CD14-positive monocyte (primary cell): ENCODE results near the gene PLCB2. TPM values are rescaled to one million over a fixed set of nuclear protein-coding genes. Genes with fewer than 3 reads are reported as not detected.
A peak's percentile ranks its signal among the peaks of the same experiment; 100 is the strongest.

Experiments
- DNase-seq, 3 donors: peaks; one replicate each; pipeline ENCODE4 v3.0.0-alpha.2; 2011 to 2022
- H2AFZ ChIP-seq: 2 replicates; pipeline ENCODE4 v1.6.0; 2012; ENCODE audit warnings: mild to moderate bottlenecking, low read depth, low read length, inconsistent platforms; ENCODE audit not compliant: insufficient read depth, poor library complexity, severe bottlenecking
- H3K27ac ChIP-seq, 2 donors: 1 replicate in 1 of 2; 2 replicates in 1 of 2; pipeline ENCODE4 v1.5.1; 2012 to 2013; ENCODE audit warnings: low read length in 2 of 2, control low read depth in 1 of 2, inconsistent platforms in 1 of 2, low read depth in 1 of 2, mild to moderate bottlenecking in 1 of 2
- H3K27me3 ChIP-seq, 2 donors: one replicate each; pipeline versions ENCODE4 v1.6.0 to v1.6.1; 2011 to 2013; ENCODE audit warnings: low read length in 2 of 2; ENCODE audit not compliant: control insufficient read depth in 2 of 2, insufficient read depth in 2 of 2
- H3K36me3 ChIP-seq, 2 donors: replicated peaks in 1 of 2; 1 replicate in 1 of 2; 2 replicates in 1 of 2; pipeline versions ENCODE4 v1.5.1 to v1.6.1; 2012 to 2013; ENCODE audit warnings: low read length in 2 of 2, control low read depth in 1 of 2, inconsistent platforms in 1 of 2, mild to moderate bottlenecking in 1 of 2; ENCODE audit not compliant: insufficient read depth in 2 of 2, control insufficient read depth in 1 of 2
- H3K4me1 ChIP-seq, 2 donors: 1 replicate in 1 of 2; 2 replicates in 1 of 2; pipeline versions ENCODE4 v1.5.1 to v1.6.1; 2012 to 2013; ENCODE audit warnings: low read length in 2 of 2, control low read depth in 1 of 2, inconsistent platforms in 1 of 2, mild to moderate bottlenecking in 1 of 2, moderate library complexity in 1 of 2; ENCODE audit not compliant: insufficient read depth in 2 of 2, control insufficient read depth in 1 of 2
- H3K4me2 ChIP-seq: replicated peaks from 2 replicates; pipeline ENCODE3; 2012; ENCODE audit warnings: low read length, moderate library complexity, mild to moderate bottlenecking; ENCODE audit not compliant: poor library complexity, severe bottlenecking; ENCODE audit errors: extremely low read depth
- H3K4me3 ChIP-seq, 3 experiments: fragments of 200-600 bp in 1 of 3; sonication (generic) in 1 of 3; replicated peaks in 1 of 3; 1 replicate in 2 of 3; 2 replicates in 1 of 3; pipeline ENCODE4 v1.5.1; 2011 to 2013; ENCODE audit warnings: low read length in 3 of 3, mild to moderate bottlenecking in 3 of 3, control low read depth in 2 of 3, low read depth in 2 of 3, inconsistent platforms in 1 of 3, moderate library complexity in 1 of 3
- H3K79me2 ChIP-seq: 2 replicates; pipeline ENCODE4 v1.6.0; 2012; ENCODE audit warnings: mild to moderate bottlenecking, control low read depth, inconsistent platforms, low read length, moderate library complexity; ENCODE audit not compliant: insufficient read depth
- H3K9ac ChIP-seq: 2 replicates; pipeline ENCODE4 v1.6.0; 2017; ENCODE audit warnings: low read length, mild to moderate bottlenecking; ENCODE audit not compliant: insufficient read depth, poor library complexity, severe bottlenecking
- H3K9me3 ChIP-seq, 2 donors: replicated peaks in 1 of 2; 1 replicate in 1 of 2; 2 replicates in 1 of 2; pipeline versions ENCODE4 v1.5.1 to v1.6.1; 2012 to 2013; ENCODE audit warnings: low read length in 2 of 2, control low read depth in 1 of 2; ENCODE audit not compliant: control insufficient read depth in 1 of 2, insufficient read depth in 1 of 2
- H4K20me1 ChIP-seq: 2 replicates; pipeline ENCODE4 v1.6.0; 2012; ENCODE audit warnings: mild to moderate bottlenecking, low read length, control low read depth, moderate library complexity; ENCODE audit not compliant: insufficient read depth
- H3K27ac Mint-ChIP-seq, 7 donors: one replicate each; pipeline ENCODE4 v1.8.0; 2020; ENCODE audit warnings: mild to moderate bottlenecking in 7 of 7, mixed read lengths in 7 of 7, moderate library complexity in 6 of 7, inconsistent platforms in 2 of 7
- H3K27me3 Mint-ChIP-seq, 3 donors: one replicate each; pipeline ENCODE4 v1.8.0; 2021 to 2022; ENCODE audit warnings: low read depth in 3 of 3, mild to moderate bottlenecking in 3 of 3, mixed read lengths in 3 of 3, moderate library complexity in 3 of 3, inconsistent platforms in 1 of 3
- H3K36me3 Mint-ChIP-seq, 2 donors: one replicate each; pipeline ENCODE4 v1.8.0; 2020; ENCODE audit warnings: mixed read lengths in 2 of 2, inconsistent platforms in 1 of 2, mild to moderate bottlenecking in 1 of 2
- H3K4me1 Mint-ChIP-seq: one replicate; pipeline ENCODE4 v1.8.0; 2020; ENCODE audit warnings: mild to moderate bottlenecking, mixed read lengths
- H3K4me3 Mint-ChIP-seq, 2 donors: one replicate each; pipeline ENCODE4 v1.8.0; 2020; ENCODE audit warnings: mild to moderate bottlenecking in 2 of 2, mixed read lengths in 2 of 2, moderate library complexity in 1 of 2
- H3K9me3 Mint-ChIP-seq, 7 donors: one replicate each; pipeline ENCODE4 v1.8.0; 2020 to 2022; ENCODE audit warnings: mixed read lengths in 7 of 7, mild to moderate bottlenecking in 6 of 7, moderate library complexity in 6 of 7, inconsistent platforms in 2 of 7
- CTCF ChIP-seq: fragments of 200-600 bp; IDR thresholded peaks from one replicate; pipeline ENCODE4 v1.8.0; 2022; ENCODE audit warnings: antibody characterized with exemption, mild to moderate bottlenecking
- WGBS: methylation state at CpG from one replicate; pipeline ENCODE4 v1.1.5; 2013; ENCODE audit warnings: missing lambda C conversion rate; ENCODE audit not compliant: insufficient coverage; 5-methylcytosine and 5-hydroxymethylcytosine counted together
- intact Hi-C, 2 donors: fragments of 100-400 bp; cut with micrococcal nuclease; formaldehyde crosslinking; loops; one replicate each; pipeline versions ENCODE4 v1.15.0 to v1.15.1; 2023
- polyA plus RNA-seq, 3 donors: library from polyadenylated mRNA; depleted of rRNA in 1 of 3; unstranded in 2 of 3; stranded (reverse) in 1 of 3; fragments of 300-500 nt in 2 of 3; fragments of >200 nt in 1 of 3; fragmentation: Illumina TruSeq in 2 of 3; gene quantifications; 1 replicate in 2 of 3; 2 replicates in 1 of 3; pipeline ENCODE4 v1.2.3, GENCODE V29; 2012 to 2021

Gene PLCB2
- polyA plus RNA-seq, 3 donors = 56.5 to 1,191 (median 74.5) TPM

GRCh38 chr15:40281057-40281800 is 26.5 kb downstream of the PLCB2 start:
- Histone ChIP-seq H3K9me3 (no peaks in the 10 kb centered on the region), H3K9ac (no peak overlapping the region), H3K27me3 (peaks cover 9 to 33% of the 10 kb centered on the region in 2 donors), H3K4me2 (peak overlapping the region; percentile 97), H2AFZ (no peak overlapping the region), H3K79me2 (no peaks in the 10 kb centered on the region), H4K20me1 (peaks cover 31% of the 10 kb centered on the region), H3K36me3 (peaks cover under 1 to 15% of the 10 kb centered on the region in 2 donors), H3K4me3 (peak overlapping the region in 1 of 3 experiments; percentile 82), H3K27ac (no peak overlapping the region), H3K4me1 (peaks cover 60 to 81% of the 10 kb centered on the region in 2 donors)
- no peak for TF ChIP-seq CTCF
- Mint-ChIP-seq H3K4me3 (peak overlapping the region; percentile 41 to 82), H3K9me3 (peaks cover 0 to 10% (median 0%) of the 10 kb centered on the region in 7 donors), H3K27me3 (peaks cover 36 to 60% (median 48%) of the 10 kb centered on the region in 3 donors), H3K27ac (peak overlapping the region in 1 of 7 donors; percentile 71), H3K4me1 (peaks cover 57% of the 10 kb centered on the region), H3K36me3 (peaks cover 12 to 25% of the 10 kb centered on the region in 2 donors)
- intact Hi-C loops = loop anchor here in 1 of 2 donors (5.0 kb wide), 1 partner anchor 56 kb away; no protein-coding TSS in a partner anchor
- WGBS = 92% methylated on average over 42 of the region's 43 CpGs
- DNase-seq = no peak

- H3K9me3 Mint-ChIP-seq = peaks cover 0 to 10% (median 0%) of the 10 kb centered on the region in 7 donors
- H3K79me2 ChIP-seq = no peaks in the 10 kb centered on the region
Observed at GRCh38 chr15:40280260-40281056, 27.3 kb downstream of the PLCB2 start.

More at GRCh38 chr15:40280260-40281056, 27.3 kb downstream of the PLCB2 start:
- no peak overlapping the region for H3K9ac ChIP-seq
- peaks cover 56% of the 10 kb centered on the region for H3K4me1 Mint-ChIP-seq
- DNase-seq = no peak
- peak overlapping the region in 1 of 7 donors; percentile 72 for H3K27ac Mint-ChIP-seq
- peaks cover 0 to 8% of the 10 kb centered on the region in 2 donors for H3K36me3 ChIP-seq
- H3K27ac ChIP-seq = no peak overlapping the region
- peaks cover 12 to 18% of the 10 kb centered on the region in 2 donors for H3K36me3 Mint-ChIP-seq
- peaks cover 60 to 81% of the 10 kb centered on the region in 2 donors for H3K4me1 ChIP-seq
- intact Hi-C loops = loop anchor here in 1 of 2 donors (5.0 kb wide), 1 partner anchor 57 kb away; no protein-coding TSS in a partner anchor
- H4K20me1 ChIP-seq = peaks cover 23% of the 10 kb centered on the region
- H3K27me3 Mint-ChIP-seq = peaks cover 36 to 60% (median 50%) of the 10 kb centered on the region in 3 donors
- peaks cover 9 to 33% of the 10 kb centered on the region in 2 donors for H3K27me3 ChIP-seq
- H3K4me2 ChIP-seq = no peak overlapping the region
- no peaks in the 10 kb centered on the region for H3K9me3 ChIP-seq
- no peak for TF ChIP-seq CTCF
- H2AFZ ChIP-seq = no peak overlapping the region
- WGBS = 91% methylated on average over 25 of the region's 30 CpGs
- H3K4me3 Mint-ChIP-seq = peak overlapping the region in 1 of 2 donors; percentile 82
- no peak overlapping the region for H3K4me3 ChIP-seq
